ENCODE measurements around the gene ZSWIM1. TPM values are rescaled to one million over a fixed set of nuclear protein-coding genes. Genes with fewer than 3 reads are reported as not detected.
"Not testable (repeated sequence)": the region's sequence is repeated elsewhere in the genome, so short reads cannot be mapped to it uniquely, and the experiment has no call there.

The ZSWIM1 gene
- total and polyA plus RNA-seq, 3 donors from 2014 or later = 11.4 to 24.5 (median 24.0) TPM

DNA sequence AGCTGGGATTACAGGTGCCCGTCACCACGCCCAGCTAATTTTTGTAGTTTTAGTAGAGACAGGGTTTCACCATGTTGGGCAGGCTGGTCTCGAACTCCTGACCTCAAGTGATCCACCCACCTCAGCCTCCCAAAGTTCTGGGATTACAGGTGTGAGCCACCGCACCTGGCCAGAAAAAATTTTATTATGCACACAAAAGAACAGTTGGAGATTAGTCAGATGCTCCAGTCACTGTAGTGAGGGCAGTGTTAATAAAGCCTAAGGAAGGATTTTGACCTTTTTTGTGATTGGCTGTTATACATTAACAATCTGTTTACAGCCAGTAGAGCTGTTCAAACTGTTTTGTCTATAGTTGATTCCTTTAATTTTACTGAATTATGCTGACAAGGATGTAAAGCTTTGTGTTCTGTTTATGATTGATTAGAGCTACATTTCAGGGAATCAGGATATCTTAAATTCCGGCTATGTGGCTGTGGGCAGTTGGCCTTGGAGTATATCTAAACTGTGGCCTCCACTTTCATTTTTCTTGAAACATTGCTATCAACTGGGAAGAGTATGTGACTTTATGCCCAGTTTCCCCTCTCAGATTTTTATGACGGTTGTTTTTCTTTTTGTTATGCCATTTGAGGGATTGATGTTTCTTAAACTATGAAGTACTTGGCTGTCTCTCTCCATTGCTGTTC lies 13.8 kb upstream of the ZSWIM1 start:
- TF ChIP-seq, protein P1, sequence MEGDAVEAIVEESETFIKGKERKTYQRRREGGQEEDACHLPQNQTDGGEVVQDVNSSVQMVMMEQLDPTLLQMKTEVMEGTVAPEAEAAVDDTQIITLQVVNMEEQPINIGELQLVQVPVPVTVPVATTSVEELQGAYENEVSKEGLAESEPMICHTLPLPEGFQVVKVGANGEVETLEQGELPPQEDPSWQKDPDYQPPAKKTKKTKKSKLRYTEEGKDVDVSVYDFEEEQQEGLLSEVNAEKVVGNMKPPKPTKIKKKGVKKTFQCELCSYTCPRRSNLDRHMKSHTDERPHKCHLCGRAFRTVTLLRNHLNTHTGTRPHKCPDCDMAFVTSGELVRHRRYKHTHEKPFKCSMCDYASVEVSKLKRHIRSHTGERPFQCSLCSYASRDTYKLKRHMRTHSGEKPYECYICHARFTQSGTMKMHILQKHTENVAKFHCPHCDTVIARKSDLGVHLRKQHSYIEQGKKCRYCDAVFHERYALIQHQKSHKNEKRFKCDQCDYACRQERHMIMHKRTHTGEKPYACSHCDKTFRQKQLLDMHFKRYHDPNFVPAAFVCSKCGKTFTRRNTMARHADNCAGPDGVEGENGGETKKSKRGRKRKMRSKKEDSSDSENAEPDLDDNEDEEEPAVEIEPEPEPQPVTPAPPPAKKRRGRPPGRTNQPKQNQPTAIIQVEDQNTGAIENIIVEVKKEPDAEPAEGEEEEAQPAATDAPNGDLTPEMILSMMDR (IDR thresholded peaks at IDR 0.05) = no peak
- TF ChIP-seq POLR2A (IDR thresholded peaks at IDR 0.05) = no peak
- no peak for DNase-seq
- H3K4me1 ChIP-seq = peaks cover 9% of the 10 kb centered on the region
- H3K4me3 ChIP-seq = no peak overlapping the region
- no peaks in the 10 kb centered on the region for H3K9me3 ChIP-seq
- 72 to 73% methylated on average over 6 of the region's 6 CpGs for WGBS, 2 donors
- peak overlapping the region; percentile 19 to 22 for H3K27ac ChIP-seq
- intact Hi-C loops (cut with DNase I; ENCODE audit: low total_unique reads) = no loop called here
- no peaks in the 10 kb centered on the region for H3K27me3 ChIP-seq
- H3K36me3 ChIP-seq (ENCODE audit: low read depth, missing control alignments) = no peaks in the 10 kb centered on the region

DNA sequence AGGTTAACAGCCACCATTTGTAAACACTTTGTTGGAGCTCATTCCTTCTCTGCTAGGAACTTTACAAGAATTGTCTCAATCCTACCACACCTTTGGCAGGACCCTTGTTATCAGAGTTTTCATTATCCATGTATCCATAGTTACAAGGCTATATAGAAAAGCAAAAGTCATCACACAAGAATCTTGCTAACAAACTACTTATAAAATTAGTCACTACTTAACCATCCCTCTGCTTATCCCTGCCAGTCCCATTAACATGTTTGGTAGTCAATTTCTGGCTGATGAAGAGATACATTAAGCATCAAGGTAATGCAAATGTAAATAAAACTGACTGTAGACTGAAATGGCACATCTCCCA lies 13.2 kb upstream of the ZSWIM1 start:
- no peak overlapping the region for H3K4me3 ChIP-seq
- TF ChIP-seq POLR2A (IDR thresholded peaks at IDR 0.05) = no peak
- TF ChIP-seq, protein P1 (IDR thresholded peaks at IDR 0.05) = no peak
- H3K36me3 ChIP-seq (ENCODE audit: low read depth, missing control alignments) = no peaks in the 10 kb centered on the region
- no peaks in the 10 kb centered on the region for H3K27me3 ChIP-seq
- peak overlapping the region; percentile 19 to 22 for H3K27ac ChIP-seq
- H3K9me3 ChIP-seq = no peaks in the 10 kb centered on the region
- DNase-seq = no peak
- intact Hi-C loops (cut with DNase I; ENCODE audit: low total_unique reads) = no loop called here
- peaks cover 9% of the 10 kb centered on the region for H3K4me1 ChIP-seq

DNA sequence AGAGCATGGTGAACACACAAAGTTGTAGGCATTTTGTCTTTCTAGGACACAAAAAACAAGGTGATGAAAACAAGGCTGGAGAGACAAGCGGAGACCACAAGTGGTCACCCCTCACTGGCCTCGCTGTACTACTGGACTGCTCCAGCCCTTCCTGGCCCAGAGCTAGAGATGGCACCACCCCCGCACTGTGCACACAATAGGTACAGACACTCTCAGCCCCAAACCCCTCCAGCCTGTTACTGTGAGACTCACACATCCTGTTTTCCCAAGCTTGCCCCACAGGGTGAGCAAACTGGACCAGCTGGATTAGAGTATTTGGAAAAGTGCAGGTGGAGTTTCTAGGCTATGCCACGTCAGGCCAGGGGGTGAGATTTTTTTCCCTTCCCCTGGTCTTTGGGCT lies 8.4 kb upstream of the ZSWIM1 start:
- peaks cover 4% of the 10 kb centered on the region for H3K4me1 ChIP-seq
- no peak for TF ChIP-seq POLR2A (IDR thresholded peaks at IDR 0.05)
- no peaks in the 10 kb centered on the region for H3K27me3 ChIP-seq
- H3K9me3 ChIP-seq = no peaks in the 10 kb centered on the region
- H3K27ac ChIP-seq = no peak overlapping the region
- no peak for DNase-seq
- no peak overlapping the region for H3K4me3 ChIP-seq
- no peaks in the 10 kb centered on the region for H3K36me3 ChIP-seq (ENCODE audit: low read depth, missing control alignments)
- intact Hi-C loops (cut with DNase I; ENCODE audit: low total_unique reads) = no loop called here
- WGBS, 2 donors = 86 to 93% methylated on average over 4 of the region's 4 CpGs

DNA sequence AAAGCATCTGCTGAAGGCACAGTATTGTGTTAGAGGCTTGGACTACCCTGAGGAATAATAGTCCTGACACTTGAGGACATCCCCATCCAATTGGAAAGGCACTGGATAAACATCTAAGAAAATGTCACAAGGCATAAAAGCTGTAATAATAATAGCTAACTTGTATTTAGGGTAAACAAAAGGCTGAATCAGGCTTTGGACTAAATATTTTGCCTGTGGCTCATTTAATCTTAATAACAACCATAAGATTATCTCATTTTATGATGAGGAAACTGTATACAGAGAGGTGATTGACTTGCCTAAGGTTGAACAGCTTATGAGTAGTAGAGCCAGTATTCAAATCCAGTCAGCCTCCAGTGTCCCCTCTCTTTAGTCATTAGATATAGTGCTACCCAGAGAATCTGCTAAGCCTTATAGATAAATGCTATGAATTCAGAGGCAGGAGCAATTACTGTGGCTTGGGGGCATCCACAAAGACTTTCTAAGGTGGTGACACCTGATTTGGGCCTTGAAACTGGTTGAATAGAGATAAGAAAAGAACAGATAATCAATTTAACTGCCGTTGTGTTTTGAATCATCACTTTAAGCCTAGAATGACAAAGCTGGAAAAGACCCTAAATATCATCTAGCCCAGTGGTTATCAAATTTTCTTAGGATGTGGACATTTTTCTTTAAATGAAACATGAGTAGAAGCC lies 7.5 kb upstream of the ZSWIM1 start:
- Histone ChIP-seq H3K27me3 (no peaks in the 10 kb centered on the region), H3K4me1 (peaks cover 3% of the 10 kb centered on the region), H3K4me3 (no peak overlapping the region), H3K9me3 (no peaks in the 10 kb centered on the region), H3K36me3 (ENCODE audit: low read depth, missing control alignments) (no peaks in the 10 kb centered on the region), H3K27ac (no peak overlapping the region)
- TF ChIP-seq POLR2A (IDR thresholded peaks at IDR 0.05) = no peak
- TF ChIP-seq, protein P1 (IDR thresholded peaks at IDR 0.05) = no peak
- intact Hi-C loops (cut with DNase I; ENCODE audit: low total_unique reads) = no loop called here
- 50 to 58% methylated on average over 1 of the region's 1 CpG for WGBS, 2 donors
- DNase-seq = no peak

DNA sequence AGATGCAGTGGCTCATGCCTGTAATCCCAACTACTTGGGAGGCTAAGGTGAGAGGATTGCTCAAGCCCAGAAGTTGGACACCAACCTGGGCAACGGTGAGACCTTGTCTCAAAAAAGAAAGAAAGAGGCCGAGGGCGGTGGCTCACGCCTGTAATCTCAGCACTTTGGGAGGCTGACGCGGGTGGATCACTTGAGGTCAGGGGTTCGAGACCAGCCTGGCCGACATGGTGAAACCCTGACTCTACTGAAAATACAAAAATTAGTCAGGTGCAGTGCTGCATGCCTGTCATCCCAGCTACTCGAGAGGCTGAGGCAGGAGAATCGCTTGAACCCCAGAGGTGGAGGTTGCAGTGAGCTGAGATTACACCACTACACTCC lies 6.9 kb upstream of the ZSWIM1 start:
- DNase-seq; H3K4me1 ChIP-seq; H3K27ac ChIP-seq; H3K9me3 ChIP-seq; intact Hi-C loops (cut with DNase I; ENCODE audit: low total_unique reads); H3K4me3 ChIP-seq; H3K36me3 ChIP-seq (ENCODE audit: low read depth, missing control alignments); H3K27me3 ChIP-seq: not testable (repeated sequence)
- 92 to 93% methylated on average over 10 of the region's 10 CpGs for WGBS, 2 donors

DNA sequence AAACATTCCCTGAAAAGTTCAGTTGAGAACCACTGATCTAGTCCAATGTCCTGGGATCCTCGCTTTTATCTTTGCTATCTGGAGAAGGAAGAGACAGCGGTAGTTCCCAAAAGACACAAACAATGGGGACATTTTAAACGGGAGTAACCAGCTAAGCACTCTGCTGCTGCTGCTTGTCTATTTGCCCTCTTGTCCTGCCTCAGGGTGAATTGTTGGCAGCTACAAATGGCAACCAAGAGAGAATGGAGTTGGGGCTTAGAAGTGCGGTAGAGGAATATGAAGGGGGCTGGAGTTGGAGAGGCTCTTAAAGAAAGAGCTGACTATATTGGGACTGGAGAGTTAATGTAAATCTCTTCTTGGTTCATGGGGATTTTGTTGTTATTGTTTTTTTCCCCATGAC lies 6.5 kb upstream of the ZSWIM1 start:
- intact Hi-C loops (cut with DNase I; ENCODE audit: low total_unique reads) = no loop called here
- WGBS, 2 donors = 68 to 85% methylated on average over 4 of the region's 4 CpGs

More for the DNA sequence above, 6.5 kb upstream of the ZSWIM1 start:
- H3K27me3 ChIP-seq = no peaks in the 10 kb centered on the region
- no peak for DNase-seq
- H3K27ac ChIP-seq = no peak overlapping the region
- no peaks in the 10 kb centered on the region for H3K9me3 ChIP-seq
- no peaks in the 10 kb centered on the region for H3K36me3 ChIP-seq (ENCODE audit: low read depth, missing control alignments)
- H3K4me3 ChIP-seq = no peak overlapping the region
- TF ChIP-seq, protein P1 (IDR thresholded peaks at IDR 0.05) = no peak
- no peak for TF ChIP-seq POLR2A (IDR thresholded peaks at IDR 0.05)
- H3K4me1 ChIP-seq = peaks cover 8% of the 10 kb centered on the region

Measured in testis (tissue), 3 donors.